ENCODE results near the gene CNNM4.

DNA sequence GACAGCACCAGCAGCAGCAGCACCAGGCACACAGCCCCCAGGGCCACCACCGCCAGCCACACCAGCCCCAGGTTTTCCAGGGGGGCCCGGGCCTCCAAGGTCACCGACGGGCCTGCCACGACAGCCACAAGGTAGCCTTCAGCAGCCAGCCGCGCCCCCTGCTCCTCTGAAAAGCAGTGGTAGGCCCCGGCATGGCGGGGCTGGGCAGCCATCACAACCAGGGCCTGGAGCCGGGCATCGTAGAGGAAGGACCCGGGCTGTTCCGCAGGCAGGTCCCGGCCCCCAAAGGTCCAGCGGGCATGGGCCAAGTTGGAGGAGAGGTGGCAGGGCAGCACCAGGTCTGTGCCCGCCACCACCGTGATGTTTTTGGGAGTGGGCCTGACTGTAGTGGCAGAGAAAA is 100.4 kb downstream of the CNNM4 start:
- TF ChIP-seq, protein P1, sequence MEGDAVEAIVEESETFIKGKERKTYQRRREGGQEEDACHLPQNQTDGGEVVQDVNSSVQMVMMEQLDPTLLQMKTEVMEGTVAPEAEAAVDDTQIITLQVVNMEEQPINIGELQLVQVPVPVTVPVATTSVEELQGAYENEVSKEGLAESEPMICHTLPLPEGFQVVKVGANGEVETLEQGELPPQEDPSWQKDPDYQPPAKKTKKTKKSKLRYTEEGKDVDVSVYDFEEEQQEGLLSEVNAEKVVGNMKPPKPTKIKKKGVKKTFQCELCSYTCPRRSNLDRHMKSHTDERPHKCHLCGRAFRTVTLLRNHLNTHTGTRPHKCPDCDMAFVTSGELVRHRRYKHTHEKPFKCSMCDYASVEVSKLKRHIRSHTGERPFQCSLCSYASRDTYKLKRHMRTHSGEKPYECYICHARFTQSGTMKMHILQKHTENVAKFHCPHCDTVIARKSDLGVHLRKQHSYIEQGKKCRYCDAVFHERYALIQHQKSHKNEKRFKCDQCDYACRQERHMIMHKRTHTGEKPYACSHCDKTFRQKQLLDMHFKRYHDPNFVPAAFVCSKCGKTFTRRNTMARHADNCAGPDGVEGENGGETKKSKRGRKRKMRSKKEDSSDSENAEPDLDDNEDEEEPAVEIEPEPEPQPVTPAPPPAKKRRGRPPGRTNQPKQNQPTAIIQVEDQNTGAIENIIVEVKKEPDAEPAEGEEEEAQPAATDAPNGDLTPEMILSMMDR (IDR thresholded peaks at IDR 0.05; ENCODE audit: low read depth, low read length) = no peak
- TF ChIP-seq EZH2phosphoT487 (IDR thresholded peaks at IDR 0.05; ENCODE audit: low read depth) = no peak

All from OCI-LY3 (cell line).